IMR-90 (cell line): ENCODE data around the gene PLXDC2. TPM values are rescaled to one million over a fixed set of nuclear protein-coding genes. Genes with fewer than 3 reads are reported as not detected.

Experiments used
- ATAC-seq: fragments of 200-7000 bp; cut with Tn5 transposase; 2 replicates; pipeline ENCODE4 v1.9.1; 2020; ENCODE audit warnings: low read depth, mild to moderate bottlenecking, moderate library complexity
- BruUV-seq: library from RNA; stranded (reverse); fragments of 400-500 nt; replicated peaks from 2 replicates; lab custom pipeline; 2021; lab: Mats Ljungman, UMichigan
- CTCF ChIA-PET: fragments of 300-600 bp; formaldehyde crosslinking; extraction: SDS; loops from one replicate; lab custom pipeline; 2021; ENCODE audit warnings: antibody characterized with exemption; lab: Yijun Ruan, JAX
- POLR2A ChIA-PET: fragments of 300-600 bp; sonication (Branson Sonifier 250); formaldehyde crosslinking; loops from one replicate; lab custom pipeline; 2022; ENCODE audit warnings: antibody characterized with exemption; ENCODE audit not compliant: unreplicated experiment; lab: Charles Lee
- DNase-seq: peaks from one replicate; pipeline ENCODE4 v3.0.0; 2013
- H2AFZ ChIP-seq: replicated peaks from 2 replicates; pipeline ENCODE3; 2013; ENCODE audit warnings: low read length, mild to moderate bottlenecking; ENCODE audit not compliant: poor library complexity
- H2AK5ac ChIP-seq: 2 replicates; pipeline ENCODE4 v1.6.1; 2013; ENCODE audit warnings: low read depth, low read length, inconsistent platforms
- H2AK9ac ChIP-seq: replicated peaks from 2 replicates; pipeline ENCODE3; 2013; ENCODE audit warnings: mild to moderate bottlenecking, low read depth, low read length, moderate library complexity; ENCODE audit not compliant: poor library complexity
- H2BK120ac ChIP-seq: 2 replicates; pipeline ENCODE4 v1.6.1; 2013; ENCODE audit warnings: low read depth, low read length, inconsistent platforms
- H2BK15ac ChIP-seq: 3 replicates; pipeline ENCODE4 v1.6.1; 2013; ENCODE audit warnings: low read depth, low read length, inconsistent platforms
- H2BK20ac ChIP-seq: 2 replicates; pipeline ENCODE4 v1.6.1; 2013; ENCODE audit warnings: low read depth, mild to moderate bottlenecking, inconsistent platforms, low read length, moderate library complexity
- H2BK5ac ChIP-seq: 2 replicates; pipeline ENCODE4 v1.6.1; 2013; ENCODE audit warnings: mild to moderate bottlenecking, low read depth, low read length, inconsistent platforms; ENCODE audit not compliant: poor library complexity, severe bottlenecking
- H3K14ac ChIP-seq: replicated peaks from 2 replicates; pipeline ENCODE4 v1.6.1; 2013; ENCODE audit warnings: low read depth, low read length, inconsistent platforms
- H3K18ac ChIP-seq: 2 replicates; pipeline ENCODE4 v1.6.1; 2013; ENCODE audit warnings: low read depth, low read length, control low read depth
- H3K23ac ChIP-seq: 2 replicates; pipeline ENCODE4 v1.6.1; 2013; ENCODE audit warnings: low read depth, low read length, inconsistent platforms
- H3K27ac ChIP-seq: 2 replicates; pipeline ENCODE4 v1.5.1; 2013; ENCODE audit warnings: mild to moderate bottlenecking, control low read depth, low read length; ENCODE audit not compliant: insufficient read depth
- H3K27me3 ChIP-seq: 2 replicates; pipeline ENCODE4 v1.6.1; 2013; ENCODE audit warnings: low read length; ENCODE audit not compliant: control insufficient read depth, insufficient read depth
- H3K36me3 ChIP-seq: 2 replicates; pipeline ENCODE4 v1.6.1; 2013; ENCODE audit warnings: low read length, mixed read lengths; ENCODE audit not compliant: control insufficient read depth, insufficient read depth
- H3K4ac ChIP-seq: 2 replicates; pipeline ENCODE4 v1.6.1; 2013; ENCODE audit warnings: low read depth, low read length, inconsistent platforms
- H3K4me1 ChIP-seq: 2 replicates; pipeline ENCODE4 v1.6.1; 2013; ENCODE audit warnings: low read length, mixed read lengths; ENCODE audit not compliant: control insufficient read depth, insufficient read depth
- H3K4me2 ChIP-seq: 2 replicates; pipeline ENCODE4 v1.6.1; 2013; ENCODE audit warnings: low read depth, mild to moderate bottlenecking, control low read depth, low read length, moderate library complexity
- H3K4me3 ChIP-seq: 2 replicates; pipeline ENCODE4 v1.5.1; 2013; ENCODE audit warnings: low read depth, mild to moderate bottlenecking, control low read depth, low read length, moderate library complexity; ENCODE audit not compliant: insufficient read depth
- H3K56ac ChIP-seq: 2 replicates; pipeline ENCODE4 v1.6.1; 2013; ENCODE audit warnings: low read length, inconsistent platforms; ENCODE audit not compliant: insufficient read depth; ENCODE audit errors: extremely low read depth
- H3K79me1 ChIP-seq, 2 experiments: 2 replicates each; pipeline ENCODE4 v1.6.1; 2013; ENCODE audit warnings: low read length in 2 of 2, inconsistent platforms in 1 of 2, low read depth in 1 of 2
- H3K9ac ChIP-seq: 2 replicates; pipeline ENCODE4 v1.6.1; 2013; ENCODE audit warnings: low read depth, low read length, control low read depth
- H3K9me1 ChIP-seq: 2 replicates; pipeline ENCODE4 v1.6.1; 2013; ENCODE audit warnings: low read length, inconsistent platforms; ENCODE audit not compliant: insufficient read depth
- H3K9me3 ChIP-seq: 2 replicates; pipeline ENCODE4 v1.6.1; 2013; ENCODE audit warnings: low read length; ENCODE audit not compliant: control insufficient read depth, insufficient read depth
- H4K20me1 ChIP-seq: 2 replicates; pipeline ENCODE4 v1.6.1; 2013; ENCODE audit warnings: low read length, inconsistent platforms; ENCODE audit not compliant: insufficient read depth
- H4K5ac ChIP-seq: 2 replicates; pipeline ENCODE4 v1.6.1; 2013; ENCODE audit warnings: mild to moderate bottlenecking, low read depth, low read length, control low read depth
- H4K8ac ChIP-seq, 2 experiments: 2 replicates each; pipeline ENCODE4 v1.6.1; 2013; ENCODE audit warnings: low read depth in 2 of 2, low read length in 2 of 2, control low read depth in 1 of 2, inconsistent platforms in 1 of 2
- H4K91ac ChIP-seq: 2 replicates; pipeline ENCODE4 v1.6.1; 2013; ENCODE audit warnings: low read depth, low read length, inconsistent platforms; ENCODE audit not compliant: insufficient read depth
- CEBPB ChIP-seq: IDR thresholded peaks from 2 replicates; pipeline ENCODE4 v1.6.1; 2012; ENCODE audit warnings: low read depth, low read length, improper control_type of control experiment
- CHD1 ChIP-seq: IDR thresholded peaks from 2 replicates; pipeline ENCODE4 v1.6.1; 2012; ENCODE audit warnings: low read depth, low read length, improper control_type of control experiment
- FOS ChIP-seq: fragments of 150-350 bp; IDR thresholded peaks from 2 replicates; pipeline ENCODE4 v1.6.1; 2016; ENCODE audit warnings: low read depth, low read length
- SMC3 ChIP-seq: fragments of 150-350 bp; IDR thresholded peaks from 2 replicates; pipeline ENCODE4 v1.6.1; 2016; ENCODE audit warnings: low read depth, mild to moderate bottlenecking, antibody characterized with exemption, low read length, moderate library complexity
- WGBS, 2 experiments: methylation state at CpG; one replicate each; pipeline versions ENCODE4 v1.1.5 to v1.1.7; 2013; ENCODE audit warnings: missing lambda C conversion rate in 2 of 2; ENCODE audit not compliant: insufficient read length in 1 of 2; ENCODE audit errors: extremely low coverage in 2 of 2; 5-methylcytosine and 5-hydroxymethylcytosine counted together
- dilution Hi-C: fragments of 300-500 bp; cut with HindIII; formaldehyde crosslinking; loops from one replicate; pipeline ENCODE4 v1.14.3; 2018; ENCODE audit warnings: low sequenced_read_pairs; ENCODE audit not compliant: unreplicated experiment
- in situ Hi-C: fragments of 300-500 bp; cut with MboI; formaldehyde crosslinking; loops from 3 replicates; pipeline ENCODE4 v1.14.3; 2019; ENCODE audit warnings: low sequenced_read_pairs, inconsistent platforms, mixed read lengths
- intact Hi-C: fragments of 100-400 bp; cut with micrococcal nuclease; formaldehyde crosslinking; loops from 2 replicates; pipeline ENCODE4 v1.10.0; 2022
- polyA plus RNA-seq, 3 experiments: library from polyadenylated mRNA; depleted of rRNA; stranded (reverse); fragments of >200 nt; gene quantifications; 2 replicates each; pipeline ENCODE4 v1.2.3, GENCODE V29; 2012; ENCODE audit warnings: low replicate concordance in 1 of 3
- total RNA-seq: library from RNA; depleted of rRNA; stranded (reverse); fragments of >200 nt; gene quantifications from 2 replicates; pipeline ENCODE4 v1.2.3, GENCODE V29; 2012

The PLXDC2 gene
- total and polyA plus RNA-seq, 2 of the 4 experiments (the other 2 are of a cell fraction): 3.2 to 6.1 TPM

- Histone ChIP-seq H2AK9ac (no peak overlapping the region), H3K18ac (no peak overlapping the region), H4K91ac (no peak overlapping the region), H3K4me1 (no peaks in the 10 kb centered on the region), H3K4me2 (no peak overlapping the region), H3K9me1 (no peaks in the 10 kb centered on the region), H2BK5ac (no peak overlapping the region), H4K8ac (no peak overlapping the region), H3K23ac (no peak overlapping the region), H3K56ac (no peak overlapping the region), H3K4me3 (no peak overlapping the region), H2BK15ac (no peak overlapping the region), H4K5ac (no peak overlapping the region), H2BK20ac (no peak overlapping the region), H3K27ac (no peak overlapping the region), H2AFZ (no peak overlapping the region), H3K14ac (no peak overlapping the region), H4K20me1 (no peaks in the 10 kb centered on the region), H2AK5ac (no peak overlapping the region), H3K4ac (no peak overlapping the region), H3K36me3 (no peaks in the 10 kb centered on the region), H3K27me3 (no peaks in the 10 kb centered on the region), H3K9me3 (0 out of 2 replicates have a peak, but pooled peaks cover 1% of the 10 kb centered on the region), H3K9ac (no peak overlapping the region), H3K79me1 (no peaks in the 10 kb centered on the region), H2BK120ac (no peak overlapping the region)
- no peak for TF ChIP-seq SMC3
- TF ChIP-seq CHD1: no peak
- no peak for TF ChIP-seq CEBPB
- TF ChIP-seq FOS: no peak
- ChIA-PET CTCF (no interaction called here), POLR2A (no interaction called here)
- intact Hi-C loops: no loop called here
- BruUV-seq: no TSS peak
- dilution Hi-C loops: no loop called here
- WGBS, 2 experiments: no CpG with 5 or more reads among the region's 2 CpGs
- in situ Hi-C loops: no loop called here
- no peak for DNase-seq
- ATAC-seq: no peak
These were observed 420.9 kb downstream of the PLXDC2 start for GRCh38 chr10:20237091-20237570.
